ENCODE measurements around the gene JTB.

DNA sequence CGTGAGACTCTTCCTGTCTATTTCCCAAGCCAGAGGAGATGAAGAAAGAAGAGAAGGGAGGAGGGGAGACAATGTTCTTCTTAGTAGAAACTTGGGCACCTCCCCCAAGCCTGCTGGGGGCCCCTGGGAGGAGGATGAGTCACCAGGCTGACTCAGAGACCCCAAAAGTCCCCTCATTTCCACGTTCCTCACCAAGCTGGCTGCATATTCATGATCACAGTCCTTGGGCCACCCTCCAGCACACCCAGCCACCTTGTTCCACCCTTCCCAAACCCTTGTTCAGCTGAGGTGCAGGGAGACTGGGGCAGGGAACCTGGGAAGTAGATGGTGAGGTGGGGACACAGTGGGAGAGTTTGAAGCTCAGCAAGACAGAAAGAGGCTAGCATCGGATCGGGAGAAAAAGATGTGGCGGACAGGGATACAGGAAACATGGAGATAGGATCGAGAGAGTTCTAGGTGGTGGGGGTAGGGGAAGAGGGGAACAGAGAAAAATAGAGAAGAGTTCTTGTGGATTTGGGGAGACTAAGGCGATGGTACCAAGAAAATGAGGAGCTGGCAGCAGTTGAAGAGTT is 8.0 kb upstream of the JTB start:
- TF ChIP-seq TCF12 (IDR thresholded peaks at IDR 0.05; ENCODE audit: low read depth) = no peak
- TF ChIP-seq, protein P1, sequence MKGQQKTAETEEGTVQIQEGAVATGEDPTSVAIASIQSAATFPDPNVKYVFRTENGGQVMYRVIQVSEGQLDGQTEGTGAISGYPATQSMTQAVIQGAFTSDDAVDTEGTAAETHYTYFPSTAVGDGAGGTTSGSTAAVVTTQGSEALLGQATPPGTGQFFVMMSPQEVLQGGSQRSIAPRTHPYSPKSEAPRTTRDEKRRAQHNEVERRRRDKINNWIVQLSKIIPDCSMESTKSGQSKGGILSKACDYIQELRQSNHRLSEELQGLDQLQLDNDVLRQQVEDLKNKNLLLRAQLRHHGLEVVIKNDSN (IDR thresholded peaks at IDR 0.05) = no peak
- no peak for TF ChIP-seq EP300 (IDR thresholded peaks at IDR 0.05; ENCODE audit: borderline replicate concordance)
